Stimulated activated CD8-positive, alpha-beta memory T cell treated with anti-CD3 and anti-CD28 coated beads, Interleukin-12 subunit alpha, Interleukin-12 subunit beta, amount 100 ng/mL, for 4 hours (primary cell): ENCODE measurements around the gene HSD3B7.

ENCODE experiments used
- DNase-seq: peaks from one replicate; pipeline ENCODE4 v3.0.0-alpha.2; 2020; ENCODE audit warnings: low read depth

HSD3B7 gene

GRCh38 chr16:31029272-31029671 lies 44.3 kb downstream of the HSD3B7 start:
- DNase-seq, result no peak

DNA sequence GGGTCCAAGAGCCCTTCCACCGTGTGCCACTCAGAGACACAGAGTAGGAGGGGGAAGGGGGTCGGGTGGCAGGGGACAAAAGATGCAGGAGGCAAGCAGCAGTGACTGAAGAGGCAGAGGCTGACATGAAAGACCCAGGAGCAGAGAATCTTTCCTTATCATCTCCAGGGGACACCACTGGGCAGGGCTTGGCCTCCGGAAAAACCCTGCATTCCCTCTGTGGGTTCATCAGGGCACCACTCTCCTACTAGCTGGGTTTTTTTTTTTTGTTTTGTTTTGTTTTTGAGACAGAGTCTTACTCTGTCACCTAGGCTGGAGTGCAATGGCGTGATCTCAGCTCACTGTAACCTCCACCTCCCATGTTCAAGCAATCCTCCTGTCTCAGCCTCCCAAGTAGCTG lies 46.3 kb downstream of the HSD3B7 start:
- no peak for DNase-seq

DNA sequence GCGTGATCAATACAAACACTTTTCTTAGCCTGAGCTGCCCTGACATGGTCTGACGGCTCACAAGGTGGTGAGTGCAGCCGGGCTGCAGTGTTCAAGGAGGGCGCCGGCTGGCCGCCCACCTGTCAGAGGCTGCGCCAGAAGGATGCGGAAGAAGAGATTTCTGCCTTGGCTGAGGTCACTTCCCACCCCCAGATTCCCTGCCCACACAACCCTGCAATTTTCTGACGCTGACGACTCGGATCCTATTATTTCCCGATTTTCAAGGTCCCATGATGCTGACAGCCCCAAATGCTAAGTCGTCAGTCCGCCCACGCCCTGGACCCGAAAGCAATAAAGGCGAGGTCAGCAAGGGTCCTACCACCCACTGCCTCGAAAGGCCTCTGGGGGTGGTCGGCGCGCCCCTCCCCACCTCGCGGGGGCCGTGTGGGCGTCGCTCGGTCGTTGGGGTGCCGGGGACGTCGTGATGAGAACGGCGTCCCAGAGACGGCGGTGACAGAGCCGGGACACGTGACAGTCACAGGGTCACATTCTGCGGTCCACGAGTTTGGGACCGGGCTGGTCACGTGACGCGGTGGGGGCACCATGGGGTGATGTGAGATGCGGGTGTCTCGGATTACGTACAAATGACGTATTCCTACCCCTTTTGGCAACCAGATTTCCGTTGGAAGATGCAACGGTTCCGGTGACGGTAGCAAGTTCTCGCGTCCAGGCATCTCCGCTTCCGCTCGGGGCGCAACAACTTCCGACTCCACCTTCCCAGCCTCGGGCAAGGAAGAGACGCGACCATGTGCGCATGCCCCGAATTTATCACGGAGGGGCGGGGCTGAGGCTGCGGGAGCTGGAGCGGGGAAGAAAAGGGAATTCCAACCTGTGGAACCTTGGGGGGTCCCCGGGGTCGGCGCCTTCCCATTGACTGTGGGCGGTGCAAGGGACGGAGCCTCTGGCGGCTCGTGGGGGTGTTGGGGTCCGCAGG lies 48.0 kb downstream of the HSD3B7 start, which contains the start of gene STX4:
Gene STX4, plus strand, starts transcription at position 823 of the 973 bp plus-strand sequence. CDS start 248 bp downstream, outside the sequence.
- DNase-seq, result peak; percentile 93

DNA sequence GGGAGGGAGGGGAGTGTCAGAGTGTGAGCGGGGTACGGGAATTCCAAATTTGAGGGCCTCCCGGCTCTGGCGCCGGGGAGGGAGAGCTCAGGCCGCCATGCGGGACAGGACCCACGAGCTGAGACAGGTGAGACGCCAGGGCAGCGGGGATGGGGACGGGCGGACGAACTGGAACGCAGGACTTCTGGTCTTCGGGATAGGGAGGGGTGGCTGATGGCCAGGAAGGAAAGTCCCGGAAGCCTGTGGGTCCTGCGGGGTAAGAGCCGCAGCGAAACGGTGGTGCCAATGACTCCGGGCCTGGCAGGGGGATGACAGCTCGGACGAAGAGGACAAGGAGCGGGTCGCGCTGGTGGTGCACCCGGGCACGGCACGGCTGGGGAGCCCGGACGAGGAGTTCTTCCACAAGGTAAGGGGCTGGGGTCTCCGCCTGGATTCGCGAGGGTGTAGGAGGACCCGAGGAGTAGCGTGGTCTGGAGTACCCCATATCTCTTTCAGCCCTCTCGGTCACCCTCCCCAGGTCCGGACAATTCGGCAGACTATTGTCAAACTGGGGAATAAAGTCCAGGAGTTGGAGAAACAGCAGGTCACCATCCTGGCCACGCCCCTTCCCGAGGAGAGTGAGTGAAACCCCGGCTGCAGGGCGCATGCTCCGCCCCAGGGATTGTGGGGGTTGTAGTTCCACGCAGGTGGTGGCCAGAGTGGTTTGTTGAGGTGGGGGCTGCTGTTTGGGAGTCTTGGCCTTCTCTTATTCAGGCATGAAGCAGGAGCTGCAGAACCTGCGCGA lies 48.9 kb downstream of the HSD3B7 start:
- peak; percentile 80 for DNase-seq

DNA sequence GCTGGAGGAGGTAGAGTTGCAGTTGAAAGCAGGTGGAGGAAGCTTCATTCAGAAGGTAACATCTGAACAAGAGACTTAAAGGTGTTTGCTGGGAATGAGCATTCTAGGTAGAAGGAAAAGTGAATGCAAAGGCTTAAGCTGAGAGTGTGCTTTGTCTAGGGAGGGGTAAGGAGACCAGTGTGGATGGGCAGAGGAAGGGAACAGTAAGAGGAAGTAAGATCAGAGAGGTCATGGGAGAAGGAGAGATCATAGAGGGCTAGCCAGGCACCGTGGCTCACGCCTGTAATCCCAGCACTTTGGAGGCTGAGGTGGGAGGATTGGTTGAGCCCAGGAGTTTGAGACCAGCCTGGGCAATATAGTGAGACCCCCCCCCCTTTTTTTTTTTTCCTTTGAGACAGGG lies 51.7 kb downstream of the HSD3B7 start:
- DNase-seq, result no peak
